Adipocyte (in vitro differentiated cells): ENCODE measurements around the gene DDR1.

Source experiments
- DNase-seq: peaks from one replicate; pipeline ENCODE4 v3.0.0-alpha.2; 2015; ENCODE audit warnings: low read depth
- H3K27me3 ChIP-seq: replicated peaks from 2 replicates; pipeline ENCODE4 v1.7.0; 2013; ENCODE audit warnings: mild to moderate bottlenecking, low read length, moderate library complexity; ENCODE audit not compliant: control insufficient read depth, insufficient read depth
- H3K36me3 ChIP-seq: 2 replicates; pipeline ENCODE4 v1.7.0; 2013; ENCODE audit warnings: low read length, mild to moderate bottlenecking, moderate library complexity; ENCODE audit not compliant: control insufficient read depth, insufficient read depth, severe bottlenecking
- H3K4me1 ChIP-seq: 2 replicates; pipeline ENCODE4 v1.7.0; 2013; ENCODE audit warnings: mild to moderate bottlenecking, low read length, moderate library complexity; ENCODE audit not compliant: control insufficient read depth, insufficient read depth
- H3K4me3 ChIP-seq: 2 replicates; pipeline ENCODE4 v1.7.0; 2013; ENCODE audit warnings: mild to moderate bottlenecking, low read length, moderate library complexity
- H3K9ac ChIP-seq: 2 replicates; pipeline ENCODE4 v1.7.0; 2013; ENCODE audit warnings: mild to moderate bottlenecking, low read length, moderate library complexity
- H3K9me3 ChIP-seq: 2 replicates; pipeline ENCODE4 v1.7.0; 2013; ENCODE audit warnings: mild to moderate bottlenecking, low read length, moderate library complexity; ENCODE audit not compliant: control insufficient read depth

The DDR1 gene

GRCh38 chr6:30883685-30884520 is at the start of gene DDR1:
Gene DDR1, plus strand, starts transcription at chr6:30884519. Its CDS starts 4,211 bp downstream, at chr6:30888730.
- H3K4me3 ChIP-seq, result peak within 1 kb of the TSS; percentile 86
- H3K9me3 ChIP-seq, result no peaks in the 10 kb centered on the region
- H3K9ac ChIP-seq, result peak within 1 kb of the TSS; percentile 84
- H3K4me1 ChIP-seq, result peaks cover 50% of the 10 kb centered on the region
- H3K36me3 ChIP-seq, result no peaks in the 10 kb centered on the region
- peak; percentile 64 for DNase-seq
- H3K27me3 ChIP-seq, result no peaks in the 10 kb centered on the region

DNA sequence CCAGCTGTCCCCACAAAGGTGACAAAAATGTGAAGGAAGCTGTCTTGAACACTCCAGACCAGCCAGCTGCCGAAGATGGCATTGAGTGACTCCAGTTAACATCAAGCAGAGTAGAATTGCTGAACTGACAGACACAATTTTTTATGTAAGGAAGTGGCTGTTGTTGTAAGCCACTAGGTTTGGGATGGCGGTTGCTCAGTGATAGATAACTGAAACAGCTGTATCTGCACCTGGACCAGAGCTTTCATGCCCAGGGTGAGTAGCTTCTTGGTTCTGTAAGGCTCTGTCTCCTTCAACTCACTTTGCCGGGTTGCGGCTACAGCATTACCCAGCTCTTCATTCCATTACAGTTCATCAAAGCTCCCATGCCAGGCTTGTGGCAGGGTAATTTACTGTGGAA is 49.7 kb upstream of the DDR1 start:
- no peak for DNase-seq
- no peaks in the 10 kb centered on the region for H3K27me3 ChIP-seq
- no peak overlapping the region for H3K9ac ChIP-seq
- H3K4me3 ChIP-seq, result no peak overlapping the region
- peaks cover 20% of the 10 kb centered on the region for H3K4me1 ChIP-seq
- H3K9me3 ChIP-seq, result no peaks in the 10 kb centered on the region
- H3K36me3 ChIP-seq, result no peaks in the 10 kb centered on the region

- no peaks in the 10 kb centered on the region for H3K27me3 ChIP-seq
- no peaks in the 10 kb centered on the region for H3K9me3 ChIP-seq
- DNase-seq, result no peak
- peaks cover 20% of the 10 kb centered on the region for H3K4me1 ChIP-seq
- H3K4me3 ChIP-seq, result no peak overlapping the region
- no peak overlapping the region for H3K9ac ChIP-seq
- H3K36me3 ChIP-seq, result no peaks in the 10 kb centered on the region
These were observed 48.7 kb upstream of the DDR1 start for GRCh38 chr6:30835576-30835975.

DNA sequence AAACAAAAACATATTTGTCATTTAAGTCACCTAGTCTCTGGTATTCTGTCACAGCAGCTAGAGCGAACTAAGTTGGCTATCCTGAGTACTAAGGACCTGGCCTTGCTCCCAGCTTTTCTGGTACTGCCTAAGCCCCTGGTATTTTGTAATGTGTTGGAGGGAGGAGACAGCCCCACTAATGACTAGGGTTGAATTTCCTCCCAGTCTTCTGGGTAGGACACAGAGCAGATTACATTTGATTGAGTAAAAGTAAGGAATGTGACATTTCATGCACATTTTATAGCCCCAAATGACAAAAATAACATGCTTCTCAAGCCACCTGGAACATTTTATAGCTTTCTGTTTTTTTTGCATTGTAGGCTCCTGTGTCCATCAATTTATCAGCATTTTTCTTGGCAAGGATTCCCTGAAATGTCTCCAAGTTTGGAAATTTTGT is 47.9 kb upstream of the DDR1 start:
- DNase-seq, result peak; percentile 96
- Histone ChIP-seq H3K36me3 (no peaks in the 10 kb centered on the region), H3K4me1 (peaks cover 21% of the 10 kb centered on the region), H3K27me3 (no peaks in the 10 kb centered on the region), H3K9ac (peak overlapping the region; percentile 52), H3K4me3 (no peak overlapping the region), H3K9me3 (no peaks in the 10 kb centered on the region)

GRCh38 chr6:30836957-30837356 is 47.4 kb upstream of the DDR1 start:
- H3K9ac ChIP-seq, result peak overlapping the region; percentile 52
- peak; percentile 40 for DNase-seq
- H3K4me1 ChIP-seq, result peaks cover 26% of the 10 kb centered on the region
- H3K4me3 ChIP-seq, result no peak overlapping the region
- H3K9me3 ChIP-seq, result no peaks in the 10 kb centered on the region
- no peaks in the 10 kb centered on the region for H3K36me3 ChIP-seq
- H3K27me3 ChIP-seq, result no peaks in the 10 kb centered on the region

GRCh38 chr6:30837432-30837831 is 46.9 kb upstream of the DDR1 start:
- no peaks in the 10 kb centered on the region for H3K9me3 ChIP-seq
- peaks cover 28% of the 10 kb centered on the region for H3K4me1 ChIP-seq
- H3K4me3 ChIP-seq, result no peak overlapping the region
- no peak for DNase-seq
- peak overlapping the region; percentile 52 for H3K9ac ChIP-seq
- no peaks in the 10 kb centered on the region for H3K27me3 ChIP-seq
- no peaks in the 10 kb centered on the region for H3K36me3 ChIP-seq

DNA sequence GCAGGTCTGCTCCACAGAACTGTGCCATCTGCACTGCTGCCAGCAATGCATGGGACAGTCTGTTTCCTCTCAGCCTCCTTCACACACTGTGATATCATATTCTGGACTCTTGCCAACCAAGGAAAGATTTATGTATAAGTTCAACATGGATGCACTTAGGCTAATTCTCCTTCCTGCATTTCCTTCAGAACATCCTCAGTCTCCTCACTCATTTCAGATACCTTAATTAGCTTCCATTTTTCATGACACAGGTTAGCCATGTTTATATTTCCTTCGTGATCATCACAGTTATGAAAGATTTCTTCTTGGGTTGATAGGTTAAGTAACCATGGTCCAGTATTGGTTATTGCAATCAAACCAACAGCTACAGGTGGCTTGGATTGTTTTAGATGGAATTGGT is 46.4 kb upstream of the DDR1 start:
- Histone ChIP-seq H3K27me3 (no peaks in the 10 kb centered on the region), H3K4me3 (no peak overlapping the region), H3K9me3 (no peaks in the 10 kb centered on the region), H3K9ac (no peak overlapping the region), H3K36me3 (no peaks in the 10 kb centered on the region), H3K4me1 (peaks cover 28% of the 10 kb centered on the region)
- DNase-seq, result no peak

DNA sequence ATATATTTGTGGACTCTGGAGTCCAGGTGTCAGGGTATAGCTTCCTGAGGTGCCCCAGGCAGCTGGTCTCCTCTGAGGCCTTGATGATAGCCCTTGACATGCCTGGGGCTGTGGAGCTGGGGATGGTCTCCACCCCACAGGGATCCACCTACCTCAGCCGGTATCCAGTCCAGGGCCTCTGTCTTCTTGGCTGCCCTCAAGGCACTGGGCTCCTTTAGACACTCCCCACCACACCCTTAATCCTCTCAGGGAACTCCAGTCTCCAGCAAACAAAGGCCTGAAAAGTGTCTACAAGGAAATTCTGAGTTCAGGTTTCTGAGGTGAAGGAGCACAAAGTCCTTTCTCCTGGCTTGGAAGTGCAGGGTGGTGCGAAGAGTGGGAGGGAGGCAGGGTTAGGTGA is 44.6 kb upstream of the DDR1 start:
- no peaks in the 10 kb centered on the region for H3K9me3 ChIP-seq
- no peaks in the 10 kb centered on the region for H3K27me3 ChIP-seq
- DNase-seq, result no peak
- no peak overlapping the region for H3K4me3 ChIP-seq
- H3K4me1 ChIP-seq, result peaks cover 44% of the 10 kb centered on the region
- H3K36me3 ChIP-seq, result no peaks in the 10 kb centered on the region
- no peak overlapping the region for H3K9ac ChIP-seq

GRCh38 chr6:30840084-30840934 is 44.0 kb upstream of the DDR1 start:
- Histone ChIP-seq H3K9ac (no peak overlapping the region), H3K4me1 (peaks cover 39% of the 10 kb centered on the region), H3K27me3 (no peaks in the 10 kb centered on the region), H3K9me3 (no peaks in the 10 kb centered on the region), H3K4me3 (no peak overlapping the region), H3K36me3 (no peaks in the 10 kb centered on the region)
- no peak for DNase-seq

GRCh38 chr6:30840935-30841643 is 43.2 kb upstream of the DDR1 start:
- H3K9ac ChIP-seq, result no peak overlapping the region
- no peaks in the 10 kb centered on the region for H3K36me3 ChIP-seq
- no peak for DNase-seq
- no peak overlapping the region for H3K4me3 ChIP-seq
- H3K9me3 ChIP-seq, result no peaks in the 10 kb centered on the region
- peaks cover 38% of the 10 kb centered on the region for H3K4me1 ChIP-seq
- no peaks in the 10 kb centered on the region for H3K27me3 ChIP-seq
